Activated CD4-positive, alpha-beta T cell treated with anti-CD3 and anti-CD28 coated beads, Interleukin-2, amount 50 U/mL, for 24 hours (primary cell): ENCODE data around the gene CRIM1.

Source experiments
- DNase-seq, 2 donors: peaks; one replicate each; pipeline ENCODE4 v3.0.0-alpha.2; 2020; ENCODE audit warnings: low read depth in 1 of 2, low spot score in 1 of 2

The CRIM1 gene

GRCh38 chr2:36513661-36514060 lies 158.1 kb downstream of the CRIM1 start:
- DNase-seq, result no peak

- DNase-seq, result no peak
Measured at GRCh38 chr2:36515538-36515937, 160.0 kb downstream of the CRIM1 start.

- DNase-seq, result no peak
Measured at GRCh38 chr2:36516136-36516870, 160.7 kb downstream of the CRIM1 start.

GRCh38 chr2:36520431-36520830 lies 164.9 kb downstream of the CRIM1 start:
- no peak for DNase-seq

- no peak for DNase-seq
Measured at GRCh38 chr2:36523153-36523552, 167.6 kb downstream of the CRIM1 start.

- no peak for DNase-seq
Measured at GRCh38 chr2:36525245-36525644, 169.7 kb downstream of the CRIM1 start.

- DNase-seq, result no peak
Measured at GRCh38 chr2:36526226-36526625, 170.6 kb downstream of the CRIM1 start.

GRCh38 chr2:36528274-36528673 lies 172.7 kb downstream of the CRIM1 start:
- DNase-seq, result no peak

- no peak for DNase-seq
Measured at GRCh38 chr2:36528766-36529392, 173.3 kb downstream of the CRIM1 start.

GRCh38 chr2:36530178-36530982 lies 174.8 kb downstream of the CRIM1 start:
- DNase-seq, result no peak

GRCh38 chr2:36530983-36531354 lies 175.4 kb downstream of the CRIM1 start:
- no peak for DNase-seq

- no peak for DNase-seq
Measured at GRCh38 chr2:36534275-36534799, 178.8 kb downstream of the CRIM1 start.

GRCh38 chr2:36535099-36535498 lies 179.5 kb downstream of the CRIM1 start:
- DNase-seq, result no peak

- DNase-seq, result no peak
Measured at GRCh38 chr2:36536776-36537175, 181.2 kb downstream of the CRIM1 start.

- no peak for DNase-seq
Measured at GRCh38 chr2:36538335-36538734, 182.8 kb downstream of the CRIM1 start.

GRCh38 chr2:36539631-36540030 lies 184.1 kb downstream of the CRIM1 start:
- no peak for DNase-seq

GRCh38 chr2:36540986-36541754 lies 185.6 kb downstream of the CRIM1 start:
- DNase-seq, result no peak

GRCh38 chr2:36541891-36542595 lies 186.5 kb downstream of the CRIM1 start:
- no peak for DNase-seq

GRCh38 chr2:36544638-36545338 lies 189.2 kb downstream of the CRIM1 start:
- DNase-seq, result no peak

- no peak for DNase-seq
Measured at GRCh38 chr2:36545871-36546416, 190.4 kb downstream of the CRIM1 start.
